ENCODE measurements around the gene THRAP3.

THRAP3 gene

DNA sequence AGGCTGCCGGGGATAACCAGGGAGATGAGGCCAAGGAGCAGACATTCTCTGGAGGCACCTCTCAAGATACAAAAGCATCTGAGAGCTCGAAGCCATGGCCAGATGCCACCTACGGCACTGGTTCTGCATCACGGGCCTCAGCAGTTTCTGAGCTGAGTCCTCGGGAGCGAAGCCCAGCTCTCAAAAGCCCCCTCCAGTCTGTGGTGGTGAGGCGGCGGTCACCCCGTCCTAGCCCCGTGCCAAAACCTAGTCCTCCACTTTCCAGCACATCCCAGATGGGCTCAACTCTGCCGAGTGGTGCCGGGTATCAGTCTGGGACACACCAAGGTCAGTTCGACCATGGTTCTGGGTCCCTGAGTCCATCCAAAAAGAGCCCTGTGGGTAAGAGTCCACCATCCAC lies 62.6 kb downstream of the THRAP3 start:
- H2BK120ac ChIP-seq (ENCODE audit: insufficient read depth, low read length, poor library complexity), result no peak overlapping the region
- H3K4me3 ChIP-seq (ENCODE audit: low read depth, low read length), result no peak overlapping the region
- no peak overlapping the region for H3K4me2 ChIP-seq (ENCODE audit: low read length)
- no peak overlapping the region for H3K27ac ChIP-seq (ENCODE audit: low read depth, low read length)
- no CpG with 5 or more reads among the region's 13 CpGs for WGBS (ENCODE audit: extremely low coverage, insufficient coverage, insufficient read length)
- H4K8ac ChIP-seq (ENCODE audit: low read depth, low read length), result no peak overlapping the region
- no peak overlapping the region for H2AK5ac ChIP-seq (ENCODE audit: low read length)
- no peak for DNase-seq
- H3K14ac ChIP-seq (ENCODE audit: low read length), result no peak overlapping the region
- no peak overlapping the region for H4K91ac ChIP-seq (ENCODE audit: low read depth, low read length)
- no peaks in the 10 kb centered on the region for H3K79me2 ChIP-seq (ENCODE audit: control insufficient read depth, insufficient read depth, low read length, poor library complexity)
- H3K4me1 ChIP-seq (ENCODE audit: control insufficient read depth in 1 of 2, insufficient read depth in 2 of 2, low read length in 2 of 2), result no peaks in the 10 kb centered on the region
- no peak overlapping the region for H2BK12ac ChIP-seq (ENCODE audit: low read length)
- no peaks in the 10 kb centered on the region for H3K79me1 ChIP-seq (ENCODE audit: low read length)
- no peak overlapping the region for H3K23ac ChIP-seq (ENCODE audit: low read length)
- no peak overlapping the region for H3K18ac ChIP-seq (ENCODE audit: low read length)
- H3K9ac ChIP-seq (ENCODE audit: low read length), result no peak overlapping the region
- H2BK5ac ChIP-seq (ENCODE audit: low read depth, low read length, poor library complexity), result no peak overlapping the region
- H3K9me3 ChIP-seq (ENCODE audit: insufficient read depth, low read depth, low read length), result no peaks in the 10 kb centered on the region
- H2AFZ ChIP-seq (ENCODE audit: insufficient read depth, low read length, poor library complexity), result no peak overlapping the region
- H3K4ac ChIP-seq (ENCODE audit: low read depth, low read length), result no peak overlapping the region
- no peak overlapping the region for H4K12ac ChIP-seq (ENCODE audit: low read depth, low read length)
- H3K36me3 ChIP-seq (ENCODE audit: control insufficient read depth in 1 of 2, insufficient read depth in 2 of 2, low read length in 2 of 2), result peaks cover 30 to 52% of the 10 kb centered on the region in 2 experiments
- H3K27me3 ChIP-seq (ENCODE audit: insufficient read depth, low read length), result no peaks in the 10 kb centered on the region

DNA sequence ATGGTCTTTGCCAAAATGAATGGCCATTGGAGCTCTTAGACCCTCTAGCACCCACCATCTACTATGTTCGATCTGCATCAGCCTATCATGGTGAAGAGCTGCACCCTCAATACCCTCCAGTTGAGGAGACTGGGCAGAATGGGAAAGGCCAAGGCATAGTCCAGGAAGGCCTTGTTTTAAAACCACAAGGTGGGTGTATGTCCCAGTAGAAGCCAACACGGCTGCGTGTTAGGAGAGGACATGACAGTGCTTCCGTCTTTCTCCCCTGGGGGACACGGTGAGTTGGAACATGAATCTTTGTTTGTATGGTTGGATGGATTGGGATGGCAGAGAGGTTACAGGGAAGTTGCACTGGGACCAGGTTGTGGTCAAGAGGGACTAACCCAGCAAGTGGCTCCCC lies 63.4 kb downstream of the THRAP3 start:
- H4K91ac ChIP-seq (ENCODE audit: low read depth, low read length), result no peak overlapping the region
- no peak overlapping the region for H3K4me2 ChIP-seq (ENCODE audit: low read length)

GRCh38 chr1:36295390-36295789 lies 71.1 kb downstream of the THRAP3 start:
- Histone ChIP-seq H3K36me3 (ENCODE audit: control insufficient read depth in 1 of 2, insufficient read depth in 2 of 2, low read length in 2 of 2) (peaks cover 35 to 50% of the 10 kb centered on the region in 2 experiments), H3K4me2 (ENCODE audit: low read length) (no peak overlapping the region), H3K4me3 (ENCODE audit: low read depth, low read length) (no peak overlapping the region), H2AFZ (ENCODE audit: insufficient read depth, low read length, poor library complexity) (no peak overlapping the region), H4K8ac (ENCODE audit: low read depth, low read length) (no peak overlapping the region), H2BK120ac (ENCODE audit: insufficient read depth, low read length, poor library complexity) (no peak overlapping the region), H3K79me2 (ENCODE audit: control insufficient read depth, insufficient read depth, low read length, poor library complexity) (no peaks in the 10 kb centered on the region), H2BK12ac (ENCODE audit: low read length) (no peak overlapping the region), H4K12ac (ENCODE audit: low read depth, low read length) (no peak overlapping the region), H2AK5ac (ENCODE audit: low read length) (no peak overlapping the region), H3K9ac (ENCODE audit: low read length) (no peak overlapping the region), H2BK5ac (ENCODE audit: low read depth, low read length, poor library complexity) (no peak overlapping the region), H3K9me3 (ENCODE audit: insufficient read depth, low read depth, low read length) (no peaks in the 10 kb centered on the region), H3K14ac (ENCODE audit: low read length) (no peak overlapping the region), H4K91ac (ENCODE audit: low read depth, low read length) (no peak overlapping the region), H3K4me1 (ENCODE audit: control insufficient read depth in 1 of 2, insufficient read depth in 2 of 2, low read length in 2 of 2) (no peaks in the 10 kb centered on the region), H3K4ac (ENCODE audit: low read depth, low read length) (no peak overlapping the region), H3K27me3 (ENCODE audit: insufficient read depth, low read length) (no peaks in the 10 kb centered on the region), H3K18ac (ENCODE audit: low read length) (no peak overlapping the region), H3K79me1 (ENCODE audit: low read length) (no peaks in the 10 kb centered on the region), H3K23ac (ENCODE audit: low read length) (no peak overlapping the region), H3K27ac (ENCODE audit: low read depth, low read length) (no peak overlapping the region)
- WGBS (ENCODE audit: extremely low coverage, insufficient coverage, insufficient read length), result no CpG with 5 or more reads among the region's 2 CpGs
- DNase-seq, result peak; percentile 47 to 73

More for the DNA sequence above, 63.4 kb downstream of the THRAP3 start:
- Histone ChIP-seq H3K36me3 (ENCODE audit: control insufficient read depth in 1 of 2, insufficient read depth in 2 of 2, low read length in 2 of 2) (peaks cover 33 to 53% of the 10 kb centered on the region in 2 experiments), H3K4me1 (ENCODE audit: control insufficient read depth in 1 of 2, insufficient read depth in 2 of 2, low read length in 2 of 2) (no peaks in the 10 kb centered on the region), H3K9me3 (ENCODE audit: insufficient read depth, low read depth, low read length) (no peaks in the 10 kb centered on the region), H3K4me3 (ENCODE audit: low read depth, low read length) (no peak overlapping the region), H3K23ac (ENCODE audit: low read length) (no peak overlapping the region), H4K8ac (ENCODE audit: low read depth, low read length) (no peak overlapping the region), H2BK5ac (ENCODE audit: low read depth, low read length, poor library complexity) (no peak overlapping the region), H3K79me1 (ENCODE audit: low read length) (no peaks in the 10 kb centered on the region), H3K27ac (ENCODE audit: low read depth, low read length) (no peak overlapping the region), H3K79me2 (ENCODE audit: control insufficient read depth, insufficient read depth, low read length, poor library complexity) (no peaks in the 10 kb centered on the region), H3K18ac (ENCODE audit: low read length) (no peak overlapping the region), H3K9ac (ENCODE audit: low read length) (no peak overlapping the region), H2BK120ac (ENCODE audit: insufficient read depth, low read length, poor library complexity) (no peak overlapping the region), H2BK12ac (ENCODE audit: low read length) (no peak overlapping the region), H3K27me3 (ENCODE audit: insufficient read depth, low read length) (no peaks in the 10 kb centered on the region), H3K4ac (ENCODE audit: low read depth, low read length) (no peak overlapping the region), H2AFZ (ENCODE audit: insufficient read depth, low read length, poor library complexity) (no peak overlapping the region), H4K12ac (ENCODE audit: low read depth, low read length) (no peak overlapping the region), H2AK5ac (ENCODE audit: low read length) (no peak overlapping the region), H3K14ac (ENCODE audit: low read length) (no peak overlapping the region)
- no CpG with 5 or more reads among the region's 5 CpGs for whole genome bisulfite sequencing (ENCODE audit: extremely low coverage, insufficient coverage, insufficient read length)
- DNase-seq, result no peak

- Histone ChIP-seq H2AFZ (ENCODE audit: insufficient read depth, low read length, poor library complexity) (no peak overlapping the region), H3K14ac (ENCODE audit: low read length) (no peak overlapping the region), H2BK5ac (ENCODE audit: low read depth, low read length, poor library complexity) (no peak overlapping the region), H2BK12ac (ENCODE audit: low read length) (no peak overlapping the region), H2AK5ac (ENCODE audit: low read length) (no peak overlapping the region), H3K79me2 (ENCODE audit: control insufficient read depth, insufficient read depth, low read length, poor library complexity) (no peaks in the 10 kb centered on the region), H4K8ac (ENCODE audit: low read depth, low read length) (no peak overlapping the region), H3K4me1 (ENCODE audit: control insufficient read depth in 1 of 2, insufficient read depth in 2 of 2, low read length in 2 of 2) (no peaks in the 10 kb centered on the region), H4K12ac (ENCODE audit: low read depth, low read length) (no peak overlapping the region), H3K4ac (ENCODE audit: low read depth, low read length) (no peak overlapping the region), H3K4me3 (ENCODE audit: low read depth, low read length) (no peak overlapping the region), H3K27me3 (ENCODE audit: insufficient read depth, low read length) (no peaks in the 10 kb centered on the region), H3K79me1 (ENCODE audit: low read length) (no peaks in the 10 kb centered on the region), H2BK120ac (ENCODE audit: insufficient read depth, low read length, poor library complexity) (no peak overlapping the region), H3K36me3 (ENCODE audit: control insufficient read depth in 1 of 2, insufficient read depth in 2 of 2, low read length in 2 of 2) (peaks cover 34 to 53% of the 10 kb centered on the region in 2 experiments), H3K9me3 (ENCODE audit: insufficient read depth, low read depth, low read length) (no peaks in the 10 kb centered on the region), H3K9ac (ENCODE audit: low read length) (no peak overlapping the region), H3K4me2 (ENCODE audit: low read length) (no peak overlapping the region), H3K23ac (ENCODE audit: low read length) (no peak overlapping the region), H4K91ac (ENCODE audit: low read depth, low read length) (no peak overlapping the region), H3K27ac (ENCODE audit: low read depth, low read length) (no peak overlapping the region), H3K18ac (ENCODE audit: low read length) (no peak overlapping the region)
- WGBS (ENCODE audit: extremely low coverage, insufficient coverage, insufficient read length), result no CpG with 5 or more reads among the region's 2 CpGs
- peak in 1 of 2 donors; percentile 35 for DNase-seq
Measured at GRCh38 chr1:36297062-36297461, 72.8 kb downstream of the THRAP3 start.

All from trophoblast cell (in vitro differentiated cells and primary cell).